GM10266 (cell line): ENCODE measurements around the gene SURF4.

Experiments
- DNase-seq: peaks from one replicate; pipeline ENCODE4 v3.0.0; 2012; ENCODE audit errors: extremely low spot score
- TF ChIP-seq, protein P1 (sequence below): IDR thresholded peaks from 2 replicates; pipeline ENCODE4 v1.5.1; 2012; ENCODE audit warnings: mild to moderate bottlenecking, low read depth; ENCODE audit not compliant: control insufficient read depth, insufficient read depth; ENCODE audit errors: missing control alignments

Gene SURF4

DNA sequence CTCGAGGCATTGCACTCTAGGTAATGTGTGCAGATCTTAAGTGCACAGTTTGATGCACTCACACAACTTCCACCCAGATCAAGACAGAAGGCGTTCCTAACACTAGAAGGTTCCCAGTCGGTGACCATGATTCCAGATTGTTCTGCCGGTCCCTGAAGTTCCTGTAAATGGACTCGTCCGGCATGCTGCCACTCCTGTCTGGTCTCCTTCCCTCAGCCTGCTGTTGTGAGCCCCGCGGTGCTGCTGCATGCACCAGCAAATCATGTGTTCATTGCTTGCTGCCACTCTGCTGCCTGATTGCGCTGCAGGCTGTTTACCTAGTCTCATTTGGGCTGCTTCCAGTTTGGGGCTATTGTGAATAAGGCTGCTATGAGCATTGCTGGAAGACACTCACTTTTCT lies 11.8 kb upstream of the SURF4 start:
- TF ChIP-seq, protein P1, sequence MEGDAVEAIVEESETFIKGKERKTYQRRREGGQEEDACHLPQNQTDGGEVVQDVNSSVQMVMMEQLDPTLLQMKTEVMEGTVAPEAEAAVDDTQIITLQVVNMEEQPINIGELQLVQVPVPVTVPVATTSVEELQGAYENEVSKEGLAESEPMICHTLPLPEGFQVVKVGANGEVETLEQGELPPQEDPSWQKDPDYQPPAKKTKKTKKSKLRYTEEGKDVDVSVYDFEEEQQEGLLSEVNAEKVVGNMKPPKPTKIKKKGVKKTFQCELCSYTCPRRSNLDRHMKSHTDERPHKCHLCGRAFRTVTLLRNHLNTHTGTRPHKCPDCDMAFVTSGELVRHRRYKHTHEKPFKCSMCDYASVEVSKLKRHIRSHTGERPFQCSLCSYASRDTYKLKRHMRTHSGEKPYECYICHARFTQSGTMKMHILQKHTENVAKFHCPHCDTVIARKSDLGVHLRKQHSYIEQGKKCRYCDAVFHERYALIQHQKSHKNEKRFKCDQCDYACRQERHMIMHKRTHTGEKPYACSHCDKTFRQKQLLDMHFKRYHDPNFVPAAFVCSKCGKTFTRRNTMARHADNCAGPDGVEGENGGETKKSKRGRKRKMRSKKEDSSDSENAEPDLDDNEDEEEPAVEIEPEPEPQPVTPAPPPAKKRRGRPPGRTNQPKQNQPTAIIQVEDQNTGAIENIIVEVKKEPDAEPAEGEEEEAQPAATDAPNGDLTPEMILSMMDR: no peak
- DNase-seq: no peak

DNA sequence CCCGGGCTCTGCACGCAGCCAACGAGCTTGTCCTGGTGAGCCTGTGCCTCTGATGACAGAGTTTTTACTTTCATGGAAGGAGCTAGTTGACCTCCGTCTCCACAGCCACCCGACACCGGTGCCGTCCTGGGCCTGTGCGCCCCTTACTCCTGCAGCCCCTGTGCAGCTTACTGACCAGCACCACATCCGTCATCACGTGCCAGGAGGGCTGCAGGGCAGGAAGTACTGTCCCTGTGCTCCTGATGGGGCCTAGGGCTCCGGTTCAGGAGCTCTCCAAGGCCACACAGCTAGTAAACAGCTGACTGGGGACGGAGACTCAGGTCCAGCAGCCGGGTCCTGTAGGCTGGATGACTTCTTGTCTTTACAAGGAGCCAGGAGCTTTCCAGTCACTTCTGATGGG lies 10.5 kb upstream of the SURF4 start:
- no peak for DNase-seq
- TF ChIP-seq, protein P1: no peak

DNA sequence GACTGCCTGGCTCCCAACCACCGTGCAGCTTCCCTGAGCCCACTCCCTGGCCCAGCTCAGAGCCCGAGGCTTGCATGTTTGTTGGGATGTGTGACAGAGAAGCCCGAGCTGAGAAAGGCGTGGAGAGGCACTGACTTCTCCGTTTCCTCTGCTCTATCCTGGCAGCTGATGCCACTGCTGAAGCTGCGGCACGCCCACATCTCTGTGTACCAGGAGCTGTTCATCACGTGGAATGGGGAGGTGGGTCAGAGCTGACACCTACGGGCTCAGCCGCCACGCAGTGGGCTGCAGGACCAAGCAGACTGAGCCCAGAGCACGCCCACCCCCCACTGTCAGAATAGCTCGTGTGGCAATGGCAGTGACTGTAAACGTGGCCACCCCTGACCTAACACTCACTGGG lies 9.6 kb upstream of the SURF4 start:
- no peak for DNase-seq
- TF ChIP-seq, protein P1: no peak

DNA sequence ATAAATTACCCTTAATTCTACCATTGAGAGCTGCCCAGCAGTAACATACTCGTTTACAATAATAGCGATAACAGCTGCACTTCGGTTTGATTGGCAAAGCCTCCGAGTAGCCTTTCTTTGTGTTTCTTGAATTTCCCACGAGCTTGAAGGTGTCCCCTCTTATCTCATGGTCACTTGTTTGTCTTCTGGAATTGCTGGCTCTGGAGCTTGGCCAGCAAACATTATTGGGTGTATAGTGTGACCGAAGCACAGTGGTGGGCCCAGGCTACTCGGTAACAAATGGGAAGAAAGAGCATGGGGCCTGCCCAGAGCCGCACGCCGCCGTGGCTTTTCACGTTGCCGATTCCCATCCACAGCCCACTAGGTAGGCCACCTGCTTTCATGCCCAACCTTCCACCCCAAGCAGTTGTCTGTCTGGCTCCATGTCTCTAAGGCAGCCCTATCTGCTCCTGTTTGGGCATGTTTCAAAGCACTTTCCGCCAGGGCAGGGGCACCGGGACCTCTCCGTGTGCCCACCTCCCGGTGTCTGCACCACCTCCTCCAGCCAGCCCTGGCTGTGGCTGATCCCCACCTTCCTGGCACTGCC lies 9.0 kb upstream of the SURF4 start:
- TF ChIP-seq, protein P1: no peak
- DNase-seq: no peak

DNA sequence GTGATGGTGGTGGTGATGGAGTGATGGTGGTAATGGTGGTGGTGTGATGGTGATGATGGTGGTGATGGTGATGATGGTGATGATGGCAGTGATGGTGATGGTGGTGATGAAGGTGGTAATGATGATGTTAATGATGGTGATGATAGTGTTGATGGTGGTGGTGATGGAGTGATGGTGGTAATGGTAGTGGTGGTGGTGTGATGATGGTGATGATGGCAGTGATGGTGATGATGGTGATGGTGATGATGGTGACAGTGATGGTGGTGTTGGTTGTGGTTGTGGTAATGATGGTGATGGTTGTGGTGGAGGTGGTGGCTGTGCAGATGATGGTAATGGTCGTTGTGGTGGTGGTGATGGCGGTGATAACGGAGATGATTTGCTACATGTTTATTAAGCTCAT lies 7.6 kb upstream of the SURF4 start:
- no peak for DNase-seq
- TF ChIP-seq, protein P1: no peak

DNA sequence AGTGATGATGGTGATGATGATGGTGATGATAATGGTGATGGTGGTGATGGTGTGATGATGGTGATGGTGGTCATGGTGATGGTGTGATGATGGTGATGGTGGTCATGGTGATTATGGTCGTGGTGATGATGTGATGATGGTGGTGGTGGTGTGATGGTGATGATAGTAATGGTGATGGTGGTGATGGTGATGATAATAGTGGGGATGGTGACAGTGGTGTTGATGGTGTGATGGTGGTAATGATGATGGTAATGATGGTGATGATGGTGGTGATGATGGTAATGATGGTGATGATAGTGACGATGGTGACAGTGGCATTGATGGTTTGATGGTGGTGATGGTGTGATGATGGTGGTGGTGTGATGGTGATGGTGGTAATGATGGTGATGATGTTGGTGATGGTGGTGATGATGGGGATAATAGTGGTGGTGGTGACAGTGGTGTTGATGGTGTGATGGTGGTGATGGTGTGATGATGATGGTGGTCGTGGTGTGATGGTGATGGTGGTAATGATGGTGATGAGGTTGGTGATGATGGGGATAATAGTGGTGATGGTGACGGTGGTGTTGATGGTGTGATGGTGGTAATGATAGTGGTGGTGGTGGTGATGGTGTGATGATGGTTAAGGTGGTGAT lies 6.8 kb upstream of the SURF4 start:
- TF ChIP-seq, protein P1: no peak
- DNase-seq: no peak

DNA sequence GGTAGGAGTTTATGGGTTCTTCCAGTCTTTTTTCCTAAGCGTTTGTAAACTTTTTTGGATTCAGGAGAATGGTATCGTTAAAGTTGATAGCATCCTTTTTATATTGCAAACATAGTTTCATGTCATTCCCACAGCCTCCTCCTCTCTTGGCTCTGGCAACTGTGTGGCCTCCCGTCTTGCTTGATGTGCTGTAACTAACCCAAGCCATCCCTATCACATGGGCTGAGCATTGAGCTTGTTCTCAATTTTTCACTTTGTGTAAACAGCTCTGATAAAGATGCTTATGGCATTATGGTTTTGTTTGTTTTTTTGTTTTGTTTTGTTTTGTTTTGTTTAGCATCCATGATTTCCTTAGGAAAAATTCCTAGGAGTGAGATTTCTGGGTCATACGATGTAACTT lies 4.9 kb upstream of the SURF4 start:
- TF ChIP-seq, protein P1: no peak
- DNase-seq: no peak
